ENCODE data around the gene IRX6.

Gene IRX6

GRCh38 chr16:55367866-55368603, 44.0 kb downstream of the IRX6 start:
- DNase-seq (ENCODE audit: low spot score) = no peak

- DNase-seq (ENCODE audit: low spot score) = no peak
These were observed 45.1 kb downstream of the IRX6 start for GRCh38 chr16:55369151-55369550.

DNA sequence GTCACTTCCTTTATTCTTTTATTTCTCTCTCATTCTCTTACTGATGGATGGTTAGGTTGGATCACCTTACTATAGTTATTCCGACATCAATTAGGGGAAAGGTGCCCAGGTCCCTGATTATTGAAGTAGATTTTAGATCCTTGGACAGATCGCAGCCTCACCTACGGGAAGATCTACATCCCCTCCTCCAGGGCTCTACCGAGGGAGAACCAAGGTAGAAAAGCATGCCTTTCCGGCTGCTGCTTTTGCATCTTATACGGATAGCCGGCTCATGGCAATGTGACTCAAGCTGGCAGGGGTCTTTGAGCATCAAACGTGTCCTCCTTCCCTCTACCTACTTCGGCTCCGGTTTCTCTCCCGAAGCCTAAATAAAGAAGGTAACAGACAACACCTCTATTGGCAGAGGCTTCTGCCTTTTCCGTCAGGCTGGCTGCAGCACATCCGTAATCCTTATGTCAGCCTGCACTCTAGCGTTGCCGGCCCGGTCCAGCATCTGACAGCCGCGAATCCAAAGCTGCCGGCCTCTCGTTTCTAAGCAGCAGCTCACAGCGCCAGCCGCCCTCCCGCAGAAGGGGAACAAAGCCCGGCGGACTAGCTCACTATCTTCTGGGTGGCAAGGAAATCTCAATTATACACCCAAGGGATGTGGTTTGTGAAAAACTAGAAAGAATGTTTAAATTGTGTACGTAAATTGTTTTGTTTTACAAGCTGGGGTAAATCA, 46.9 kb downstream of the IRX6 start:
- DNase-seq (ENCODE audit: low spot score) = no peak

- no peak for DNase-seq (ENCODE audit: low spot score)
These were observed 48.9 kb downstream of the IRX6 start for GRCh38 chr16:55372792-55373488.

DNA sequence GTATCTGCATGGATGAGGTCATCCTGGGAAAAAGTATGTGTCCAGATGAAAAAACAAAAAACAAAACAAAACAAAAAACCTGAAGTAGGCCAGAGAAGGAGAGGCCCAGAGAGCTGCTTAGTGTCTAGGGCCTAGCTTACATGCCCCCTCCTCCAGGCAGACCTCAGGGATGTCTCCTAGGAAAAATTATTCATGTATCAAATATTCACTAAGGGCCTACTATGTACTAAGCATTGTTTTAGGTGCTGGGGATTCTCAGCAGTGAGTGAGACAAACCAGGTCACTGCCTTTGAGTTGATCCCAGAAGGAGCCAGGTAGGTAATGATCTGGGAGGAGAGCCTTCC, 49.5 kb downstream of the IRX6 start:
- DNase-seq (ENCODE audit: low spot score) = no peak

- DNase-seq (ENCODE audit: low spot score) = no peak
These were observed 52.0 kb downstream of the IRX6 start for GRCh38 chr16:55376045-55376444.

GRCh38 chr16:55376567-55377167, 52.7 kb downstream of the IRX6 start:
- no peak for DNase-seq (ENCODE audit: low spot score)

- DNase-seq (ENCODE audit: low spot score) = no peak
These were observed 53.8 kb downstream of the IRX6 start for GRCh38 chr16:55377840-55378239.

GRCh38 chr16:55378616-55379015, 54.6 kb downstream of the IRX6 start:
- no peak for DNase-seq (ENCODE audit: low spot score)

DNA sequence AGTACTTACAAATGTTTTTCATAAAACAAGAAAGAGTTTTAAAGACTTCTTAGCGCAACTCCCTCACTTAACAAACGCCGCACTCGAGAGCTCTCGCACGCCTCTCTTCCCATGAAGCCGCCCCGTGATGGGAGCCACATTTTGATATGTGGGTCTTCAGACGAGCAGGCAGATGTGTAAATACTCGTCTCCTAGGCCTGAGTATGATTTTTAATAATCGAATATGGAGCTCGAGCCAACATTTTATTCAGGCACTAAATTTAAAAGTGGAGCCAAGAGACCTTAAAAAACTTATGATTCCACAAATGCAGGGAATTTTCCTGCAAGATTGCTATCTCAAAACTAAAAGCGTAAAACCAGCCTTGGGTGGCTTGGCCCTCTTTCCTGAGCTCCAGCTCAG, 55.4 kb downstream of the IRX6 start:
- DNase-seq (ENCODE audit: low spot score) = no peak

- DNase-seq (ENCODE audit: low spot score) = no peak
These were observed 55.9 kb downstream of the IRX6 start for GRCh38 chr16:55379876-55380390.

Measured in HuH-7 (cell line).